RWPE2 (cell line): ENCODE data around the gene HSD3B2.

Source experiments
- ATAC-seq: fragments of 200-7000 bp; cut with Tn5 transposase; 3 replicates; pipeline ENCODE4 v1.9.1; 2021; ENCODE audit warnings: low read depth
- DNase-seq: peaks from one replicate; pipeline ENCODE4 v3.0.0-alpha.2; 2020; ENCODE audit warnings: low spot score
- H3K27ac ChIP-seq: fragments of 450-650 bp; 2 replicates; pipeline ENCODE4 v1.5.1; 2017; ENCODE audit warnings: mild to moderate bottlenecking; ENCODE audit not compliant: poor library complexity, severe bottlenecking
- H3K27me3 ChIP-seq: fragments of 250-450 bp; sonication (Bioruptor Pico); 2 replicates; pipeline ENCODE4 v1.5.1; 2021; ENCODE audit warnings: mild to moderate bottlenecking, moderate library complexity; ENCODE audit not compliant: insufficient read depth, poor library complexity, severe bottlenecking
- H3K36me3 ChIP-seq: fragments of 250-450 bp; sonication (Bioruptor Pico); 2 replicates; pipeline ENCODE4 v1.5.1; 2020; ENCODE audit warnings: low read depth, mild to moderate bottlenecking, moderate library complexity
- H3K4me1 ChIP-seq: fragments of 250-450 bp; sonication (Bioruptor Pico); 2 replicates; pipeline ENCODE4 v1.5.1; 2021; ENCODE audit warnings: mild to moderate bottlenecking, moderate library complexity; ENCODE audit not compliant: insufficient read depth, poor library complexity, severe bottlenecking
- H3K4me3 ChIP-seq: fragments of 250-450 bp; sonication (Bioruptor Pico); 2 replicates; pipeline ENCODE4 v1.5.1; 2021; ENCODE audit warnings: mild to moderate bottlenecking, moderate library complexity; ENCODE audit not compliant: severe bottlenecking
- H3K9me3 ChIP-seq: fragments of 250-450 bp; sonication (Bioruptor Pico); 2 replicates; pipeline ENCODE4 v1.5.1; 2021; ENCODE audit warnings: mild to moderate bottlenecking, moderate library complexity; ENCODE audit not compliant: severe bottlenecking
- CTCF ChIP-seq: fragments of 450-650 bp; IDR thresholded peaks from one replicate; pipeline ENCODE4 v1.5.1; 2017; ENCODE audit warnings: mild to moderate bottlenecking, moderate library complexity; ENCODE audit not compliant: poor library complexity, severe bottlenecking

The HSD3B2 gene

GRCh38 chr1:119453021-119453420 is 38.1 kb downstream of the HSD3B2 start:
- Histone ChIP-seq H3K9me3 (no peaks in the 10 kb centered on the region), H3K4me3 (no peak overlapping the region), H3K27me3 (no peaks in the 10 kb centered on the region), H3K4me1 (peaks cover 6% of the 10 kb centered on the region), H3K27ac (no peak overlapping the region), H3K36me3 (no peaks in the 10 kb centered on the region)
- DNase-seq (no peak), ATAC-seq (peak; percentile 89)
- no peak for TF ChIP-seq CTCF

GRCh38 chr1:119462964-119463363 is 48.0 kb downstream of the HSD3B2 start:
- Histone ChIP-seq H3K4me3 (no peak overlapping the region), H3K36me3 (no peaks in the 10 kb centered on the region), H3K9me3 (no peaks in the 10 kb centered on the region), H3K27ac (no peak overlapping the region), H3K27me3 (no peaks in the 10 kb centered on the region), H3K4me1 (no peaks in the 10 kb centered on the region)
- DNase-seq (no peak), ATAC-seq (no peak)
- TF ChIP-seq CTCF: no peak

GRCh38 chr1:119463569-119463968 is 48.6 kb downstream of the HSD3B2 start:
- no peak for ATAC-seq
- TF ChIP-seq CTCF: no peak
- H3K27ac ChIP-seq: no peak overlapping the region

GRCh38 chr1:119466445-119466844 is 51.5 kb downstream of the HSD3B2 start:
- H3K4me3 ChIP-seq: no peak overlapping the region
- H3K4me1 ChIP-seq: no peaks in the 10 kb centered on the region
- DNase-seq (no peak), ATAC-seq (no peak)
- H3K9me3 ChIP-seq: no peaks in the 10 kb centered on the region
- no peak overlapping the region for H3K27ac ChIP-seq
- TF ChIP-seq CTCF: no peak
- no peaks in the 10 kb centered on the region for H3K27me3 ChIP-seq
- H3K36me3 ChIP-seq: no peaks in the 10 kb centered on the region

More at GRCh38 chr1:119463569-119463968, 48.6 kb downstream of the HSD3B2 start:
- no peaks in the 10 kb centered on the region for H3K27me3 ChIP-seq
- no peaks in the 10 kb centered on the region for H3K4me1 ChIP-seq
- H3K4me3 ChIP-seq: no peak overlapping the region
- H3K36me3 ChIP-seq: no peaks in the 10 kb centered on the region
- DNase-seq: no peak
- no peaks in the 10 kb centered on the region for H3K9me3 ChIP-seq

- H3K4me3 ChIP-seq: no peak overlapping the region
- H3K36me3 ChIP-seq: no peaks in the 10 kb centered on the region
- H3K9me3 ChIP-seq: no peaks in the 10 kb centered on the region
- H3K27me3 ChIP-seq: no peaks in the 10 kb centered on the region
- no peak overlapping the region for H3K27ac ChIP-seq
- TF ChIP-seq CTCF: no peak
- DNase-seq: no peak
- no peaks in the 10 kb centered on the region for H3K4me1 ChIP-seq
- ATAC-seq: peak; percentile 67
Measured at GRCh38 chr1:119467219-119467618, 52.3 kb downstream of the HSD3B2 start.
